Measurements from ENCODE around the gene VCX2.
"Not testable (repeated sequence)": the region's sequence is repeated elsewhere in the genome, so short reads cannot be mapped to it uniquely, and the experiment has no call there.

Gene VCX2

GRCh38 chrX:8121391-8121790 lies 49.7 kb downstream of the VCX2 start:
- DNase-seq, result not testable (repeated sequence)

All from midbrain (tissue), 1 donor.